SKM-1 treated with dmso at 0.1 percent for 144 hours (cell line): Measurements from ENCODE around the gene GIPC1.

Experiments used
- DNase-seq: peaks from one replicate; lab custom pipeline; 2025; ENCODE audit not compliant: unreplicated experiment; lab: John Stamatoyannopoulos, UW

Gene GIPC1

GRCh38 chr19:14494910-14495671 is 836 bp downstream of the GIPC1 start:
- no peak for DNase-seq

GRCh38 chr19:14494411-14494810 is 1.5 kb downstream of the GIPC1 start:
- no peak for DNase-seq

- DNase-seq, result no peak
Observed at GRCh38 chr19:14492756-14493337, 3.1 kb downstream of the GIPC1 start.

DNA sequence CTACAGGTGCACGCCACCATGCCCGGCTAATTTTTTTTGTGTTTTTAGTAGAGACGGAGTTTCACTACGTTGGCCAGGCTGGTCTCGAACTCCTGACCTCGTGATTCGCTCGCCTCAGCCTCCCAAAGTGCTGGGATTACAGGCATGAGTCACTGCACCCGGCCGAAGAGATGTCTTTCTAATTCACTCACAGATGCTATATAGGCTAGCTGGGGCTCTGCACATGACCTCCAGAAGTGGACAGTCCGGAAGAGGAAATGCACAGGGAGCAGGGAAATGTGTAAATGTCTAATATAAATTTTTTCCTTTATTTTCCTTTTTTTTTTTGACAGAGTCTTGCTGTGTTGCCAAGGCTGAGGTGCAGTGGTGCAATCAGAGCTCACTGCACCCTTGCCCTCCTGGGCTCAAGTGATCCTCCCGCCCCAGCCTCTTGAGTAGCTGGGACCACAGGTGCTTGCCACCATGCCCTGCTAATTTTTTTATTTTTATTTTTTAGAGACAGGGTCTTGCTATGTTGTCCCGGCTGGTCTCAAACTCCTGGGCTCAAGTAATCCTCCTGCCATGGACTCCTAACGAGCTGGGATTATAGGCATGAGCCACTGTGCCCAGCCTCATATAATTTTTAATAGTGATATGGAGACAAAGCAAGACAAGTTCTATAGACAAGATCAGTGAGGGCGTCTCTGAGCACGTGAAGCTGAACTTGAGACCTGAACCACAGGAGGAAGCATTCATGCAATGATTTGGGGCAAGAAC is 8.4 kb downstream of the GIPC1 start:
- DNase-seq, result no peak

DNA sequence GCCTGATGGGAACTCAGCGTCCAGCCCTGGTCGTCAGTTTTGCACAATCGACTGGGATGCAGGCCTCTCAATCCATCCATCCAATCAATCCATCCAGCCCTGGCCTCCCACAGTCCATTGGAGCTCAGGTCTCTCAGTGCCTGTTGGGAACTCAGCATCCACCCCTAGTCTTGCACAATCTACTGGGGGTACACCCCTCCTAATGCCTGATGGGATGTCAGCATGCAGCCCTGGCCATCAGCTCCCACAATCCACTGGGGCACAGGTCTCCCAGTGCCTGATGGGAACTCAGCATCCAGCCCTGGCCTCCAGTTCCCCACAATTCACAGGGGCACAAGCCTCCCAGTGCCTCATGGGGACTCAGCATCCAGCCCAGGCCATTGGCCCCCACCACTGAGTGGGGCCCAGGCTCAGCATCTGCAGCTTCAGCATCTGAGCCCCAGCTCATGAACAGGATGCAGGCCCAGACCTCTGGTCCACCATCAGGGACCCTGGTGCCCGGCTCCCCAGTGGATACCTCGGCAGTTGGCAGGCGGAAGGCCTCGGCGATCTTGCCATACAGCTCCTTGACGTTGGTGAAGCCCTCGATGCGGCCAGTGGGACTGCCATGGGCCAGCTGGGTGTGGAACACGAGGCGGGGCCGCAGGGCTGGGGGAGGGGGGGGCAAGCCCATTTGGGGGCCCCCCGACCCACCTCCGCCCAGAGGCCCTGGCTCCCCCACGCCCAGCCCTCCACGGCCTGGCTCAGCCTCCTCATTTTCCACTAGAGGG is 13.6 kb downstream of the GIPC1 start:
- DNase-seq, result no peak

DNA sequence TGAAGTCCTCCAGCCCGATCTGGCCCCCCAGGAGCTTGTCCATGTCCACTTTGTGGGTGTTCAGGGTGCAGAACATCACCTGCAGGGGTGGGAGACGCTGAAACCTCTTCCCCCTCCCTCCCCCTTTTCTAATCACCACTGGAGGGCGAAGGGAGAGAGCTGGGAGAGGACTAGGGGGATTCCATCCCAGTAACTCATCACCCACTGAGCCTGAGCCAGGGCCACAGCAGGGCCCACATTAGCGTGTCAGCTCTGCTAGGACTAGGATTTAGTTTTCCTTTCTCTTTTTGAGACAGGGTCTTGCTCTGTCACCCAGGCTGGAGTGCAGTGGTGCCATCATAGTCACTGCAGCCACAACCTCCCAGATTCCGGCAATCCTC is 15.2 kb downstream of the GIPC1 start:
- no peak for DNase-seq

- no peak for DNase-seq
Observed at GRCh38 chr19:14479975-14480699, 15.8 kb downstream of the GIPC1 start.

DNA sequence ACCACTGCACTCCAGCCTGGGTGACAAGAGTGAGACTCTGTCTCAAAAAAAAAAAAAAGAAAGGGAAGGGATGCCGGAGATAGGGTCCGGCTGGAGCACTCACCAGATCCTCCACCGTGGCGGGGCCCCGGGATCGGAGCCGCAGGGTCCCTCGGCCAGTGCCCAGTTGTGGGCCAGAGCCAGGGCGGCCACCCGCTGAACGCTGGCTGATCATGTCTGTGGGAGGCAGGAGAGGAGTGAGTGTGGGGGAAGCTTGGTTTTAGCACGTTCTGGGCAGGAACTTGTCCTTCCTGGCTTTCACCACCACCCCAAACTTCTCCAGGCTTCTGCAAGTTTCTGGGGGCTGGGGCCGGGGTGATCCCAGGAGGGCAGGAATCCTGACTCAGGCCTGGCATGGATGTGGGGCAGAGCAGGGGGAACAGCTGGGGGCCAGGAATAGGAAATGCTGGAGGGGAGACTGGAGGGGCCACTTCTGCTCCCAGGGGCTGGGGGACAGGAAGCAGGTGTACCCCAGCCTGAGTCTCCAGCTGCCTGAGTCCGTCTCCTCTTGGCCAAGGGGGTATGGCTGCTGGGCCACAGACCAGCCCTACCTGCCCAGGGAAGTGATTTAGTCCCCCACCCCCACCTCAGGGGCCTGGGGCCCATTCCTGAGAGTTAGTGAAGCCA is 16.5 kb downstream of the GIPC1 start:
- no peak for DNase-seq

DNA sequence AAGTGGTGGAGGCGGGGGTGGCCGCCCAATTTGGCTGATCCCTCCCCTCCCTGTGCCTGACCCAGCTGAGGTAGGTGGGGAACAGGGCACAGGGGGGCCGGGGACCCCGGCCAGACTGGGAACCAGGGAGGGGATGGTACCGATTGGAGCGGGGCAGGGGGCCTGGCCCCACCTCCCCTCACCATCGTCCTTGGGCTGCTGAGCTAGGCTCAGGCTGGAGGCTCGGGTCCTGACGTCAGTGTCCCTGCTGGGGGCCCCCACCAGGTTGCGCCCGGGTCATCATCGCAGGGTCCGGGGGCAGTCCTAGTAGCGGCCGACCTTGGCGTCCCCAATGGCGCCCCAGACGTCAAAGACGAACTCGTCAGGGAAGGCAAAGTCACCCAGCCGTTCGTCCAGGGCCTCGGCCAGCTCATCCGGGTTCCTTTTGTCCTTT is 17.8 kb downstream of the GIPC1 start:
- DNase-seq, result no peak

DNA sequence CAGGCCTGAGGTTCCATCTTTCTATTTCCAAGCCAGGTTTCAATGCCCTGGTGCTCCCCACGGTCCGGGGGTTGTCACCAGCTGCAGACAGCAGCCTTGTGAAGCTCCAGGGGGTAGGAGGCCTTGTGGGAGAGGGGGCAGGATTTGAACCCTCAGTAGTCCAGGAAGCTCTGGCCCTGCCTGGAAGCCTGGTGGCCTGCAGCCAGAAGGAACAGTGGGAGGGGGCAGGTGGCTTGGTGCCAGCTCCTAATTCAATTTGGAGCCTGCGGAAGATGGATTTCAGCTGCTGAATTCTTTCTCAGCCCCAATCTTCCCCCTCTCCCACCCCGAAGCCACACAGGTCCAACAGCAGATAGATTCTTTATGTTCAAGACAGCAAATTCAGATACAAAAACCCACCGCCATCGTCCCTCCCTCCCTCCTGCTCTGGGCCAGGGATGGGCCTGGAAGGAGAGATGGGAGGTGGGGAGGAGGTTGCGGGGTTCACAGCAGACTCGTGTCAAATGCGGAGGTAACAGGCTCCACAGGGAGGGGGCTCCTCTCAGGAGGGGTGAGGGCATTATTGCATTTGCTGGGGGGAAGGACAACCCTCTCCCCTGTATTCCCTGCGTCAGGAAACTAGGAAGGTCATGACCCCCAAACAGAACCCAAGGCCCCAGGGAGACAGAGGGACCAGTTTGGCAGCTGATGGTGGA is 18.4 kb downstream of the GIPC1 start:
- no peak for DNase-seq

DNA sequence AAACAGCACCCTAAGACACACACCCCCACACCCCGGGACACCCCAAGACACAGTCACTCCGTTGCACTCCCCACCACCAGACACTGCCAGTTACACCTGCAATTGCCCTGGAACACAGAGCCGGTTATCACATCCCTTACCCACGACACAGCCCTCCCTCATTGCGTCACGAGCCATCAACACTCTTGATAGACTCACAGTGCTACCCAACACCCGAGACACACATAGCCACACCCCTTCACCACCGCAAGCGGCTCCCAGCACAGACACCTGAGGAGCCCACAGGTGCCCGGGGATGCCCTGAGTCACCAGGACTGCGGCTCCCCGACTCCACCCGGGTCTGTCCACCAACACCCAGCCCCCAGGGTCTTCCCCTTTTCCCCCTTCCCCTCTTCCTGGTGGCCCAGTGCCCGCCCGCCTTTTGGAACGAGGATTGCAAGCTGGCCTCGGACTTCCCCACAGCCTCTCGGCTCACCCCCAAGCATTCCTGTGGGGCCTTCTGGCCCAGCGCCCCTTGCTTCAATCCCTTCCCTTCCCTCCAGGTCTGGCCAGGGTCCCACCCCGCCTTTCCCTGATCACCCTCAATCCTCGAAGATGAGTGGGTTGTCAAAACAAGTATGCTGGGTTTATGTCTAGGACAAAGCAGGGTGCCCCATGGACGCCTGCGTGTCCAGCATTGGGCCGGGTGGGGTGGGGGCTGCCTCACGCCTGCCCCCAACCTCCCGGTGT is 19.1 kb downstream of the GIPC1 start:
- DNase-seq, result peak; percentile 33

DNA sequence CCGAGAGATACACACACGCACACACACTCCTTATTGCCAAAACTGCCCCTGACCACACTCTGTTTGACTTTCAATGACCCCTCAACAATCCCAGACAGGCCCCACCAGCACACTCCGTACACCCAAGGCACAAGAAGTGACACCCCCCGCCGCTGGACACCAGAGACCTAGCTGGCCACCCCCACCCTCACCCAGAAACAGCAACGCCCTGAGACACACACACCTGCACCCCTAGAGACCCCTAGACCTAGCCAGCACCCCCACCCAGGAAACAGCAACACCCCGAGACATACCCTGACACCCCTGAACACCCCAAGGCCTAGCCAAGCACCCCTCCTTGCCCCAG is 19.6 kb downstream of the GIPC1 start:
- no peak for DNase-seq

- no peak for DNase-seq
Observed at GRCh38 chr19:14475251-14476073, 20.5 kb downstream of the GIPC1 start, which contains the start of gene PTGER1. PTGER1 (minus strand) TSS chr19:14475354; CDS start chr19:14474320, 1,034 bp downstream.

- DNase-seq, result no peak
Observed at GRCh38 chr19:14474827-14475226, 21.1 kb downstream of the GIPC1 start.

DNA sequence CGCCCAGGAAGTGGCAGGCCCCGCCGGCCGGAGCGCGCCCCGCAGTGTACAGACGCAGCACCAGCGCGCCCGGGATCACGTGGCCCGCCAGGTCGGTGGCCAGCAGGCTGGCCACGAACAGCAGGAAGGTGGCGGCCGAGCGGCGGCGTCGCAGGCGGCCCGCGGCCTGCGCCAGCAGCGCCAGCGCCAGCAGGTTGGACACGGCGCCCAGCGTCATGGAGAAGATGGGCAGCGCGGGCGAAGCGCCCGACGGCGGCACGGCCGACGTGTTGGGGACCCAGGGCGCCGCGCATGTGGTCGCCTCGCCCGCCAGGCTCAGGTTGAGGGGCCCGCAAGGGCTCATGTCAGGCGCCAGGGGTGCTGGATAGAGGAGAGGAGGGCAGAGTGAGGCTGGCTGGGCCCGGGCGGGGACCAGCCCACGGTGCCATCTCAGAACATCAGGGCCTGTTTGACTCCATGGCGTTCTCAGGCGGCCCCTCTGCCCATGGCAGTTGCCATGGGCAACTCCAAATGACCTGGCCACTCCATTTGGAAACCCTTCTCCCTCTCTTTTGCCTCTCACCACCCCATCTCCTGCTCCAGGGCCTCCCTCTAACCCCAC is 21.8 kb downstream of the GIPC1 start:
- no peak for DNase-seq

- DNase-seq, result no peak
Observed at GRCh38 chr19:14473073-14473977, 22.6 kb downstream of the GIPC1 start.
